ENCODE results near the gene CCNB1IP1. TPM values are rescaled to one million over a fixed set of nuclear protein-coding genes. Genes with fewer than 3 reads are reported as not detected.
"Not testable (repeated sequence)": the region's sequence is repeated elsewhere in the genome, so short reads cannot be mapped to it uniquely, and the experiment has no call there.

Gene CCNB1IP1
- total and polyA plus RNA-seq, 7 experiments from 2014 or later: 14.8 to 29.8 (median 26.4) TPM

DNA sequence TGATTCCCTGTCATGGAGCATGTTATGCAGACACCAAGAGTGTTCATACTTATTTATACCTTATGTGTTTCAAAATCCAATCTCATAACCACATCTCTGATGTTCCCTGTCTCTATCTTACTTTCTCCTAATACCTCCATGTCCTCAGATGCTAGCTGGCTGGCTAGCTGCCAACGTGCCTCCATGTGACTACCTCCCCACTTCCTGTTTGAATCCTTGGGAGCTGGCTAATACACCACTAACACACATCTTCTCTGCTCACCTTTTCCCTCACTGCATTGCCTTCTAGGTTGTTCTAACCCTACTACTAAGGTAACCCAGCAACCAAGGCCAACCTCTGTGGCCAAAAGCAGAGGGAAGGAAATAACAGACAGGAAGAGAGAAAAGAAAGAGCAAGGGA, 54.7 kb downstream of the CCNB1IP1 start:
- H3K4me1 Mint-ChIP-seq: peaks cover 14 to 41% (median 28%) of the 10 kb centered on the region in 7 donors
- ATAC-seq (no peak), DNase-seq (peak in 3 of 9 donors; percentile 3 to 7 (median 4))
- H3K36me3 Mint-ChIP-seq: peaks cover 25 to 78% (median 73%) of the 10 kb centered on the region in 5 donors
- Histone ChIP-seq H3K9me3 (ENCODE audit: control insufficient read depth in 2 of 3, low read length in 3 of 3) (peaks cover 0 to 9% (median 0%) of the 10 kb centered on the region in 3 experiments), H3K4me1 (ENCODE audit: control insufficient read depth in 2 of 2, insufficient read depth in 2 of 2, low read length in 2 of 2) (peaks cover 0 to 18% of the 10 kb centered on the region in 2 donors), H3K27ac (ENCODE audit: low read depth, low read length) (no peak overlapping the region), H3K36me3 (ENCODE audit: control insufficient read depth in 2 of 3, insufficient read depth in 3 of 3, low read length in 3 of 3) (no peaks in the 10 kb centered on the region), H3K27me3 (ENCODE audit: control insufficient read depth in 2 of 2, insufficient read depth in 2 of 2, low read length in 2 of 2) (no peaks in the 10 kb centered on the region), H3K4me3 (ENCODE audit: low read length) (no peak overlapping the region)
- POLR2A ChIA-PET: no interaction called here
- peaks cover 0 to 45% (median 21%) of the 10 kb centered on the region in 11 donors for H3K9me3 Mint-ChIP-seq
- CTCF ChIA-PET: no interaction called here
- peak overlapping the region in 6 of 9 donors; percentile 19 to 71 (median 51) for H3K27ac Mint-ChIP-seq
- intact Hi-C loops (cut with micrococcal nuclease): no loop called here
- no peaks in the 10 kb centered on the region for H3K27me3 Mint-ChIP-seq
- peak overlapping the region in 3 of 10 donors; percentile 33 to 53 (median 46) for H3K4me3 Mint-ChIP-seq

DNA sequence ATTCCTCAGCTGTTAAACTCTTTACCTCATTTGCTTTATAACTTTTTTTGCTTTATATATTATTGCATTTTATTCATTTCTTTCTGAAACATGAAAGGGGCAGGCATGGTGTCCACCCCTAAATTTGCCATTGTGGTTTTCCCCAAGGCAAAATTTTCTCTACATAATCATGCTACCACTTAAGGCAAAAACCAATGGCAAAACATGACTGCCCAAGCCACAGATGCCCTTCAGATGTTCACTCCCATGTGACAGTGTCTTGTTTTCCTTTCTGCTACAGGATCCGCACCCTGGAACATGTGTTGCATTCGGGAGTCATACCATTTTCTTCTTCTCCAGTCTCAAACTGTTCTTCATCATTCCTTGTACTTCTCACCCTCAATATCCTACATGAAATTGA, 55.7 kb downstream of the CCNB1IP1 start:
- Mint-ChIP-seq H3K36me3 (peaks cover 21 to 78% (median 67%) of the 10 kb centered on the region in 5 donors), H3K4me3 (no peak overlapping the region), H3K4me1 (peaks cover 14 to 37% (median 28%) of the 10 kb centered on the region in 7 donors), H3K27ac (peak overlapping the region in 1 of 9 donors; percentile 70), H3K9me3 (peaks cover 2 to 50% (median 26%) of the 10 kb centered on the region in 11 donors), H3K27me3 (no peaks in the 10 kb centered on the region)
- intact Hi-C loops (cut with micrococcal nuclease): no loop called here
- CTCF ChIA-PET: no interaction called here
- Histone ChIP-seq H3K27me3 (ENCODE audit: control insufficient read depth in 2 of 2, insufficient read depth in 2 of 2, low read length in 2 of 2) (no peaks in the 10 kb centered on the region), H3K36me3 (ENCODE audit: control insufficient read depth in 2 of 3, insufficient read depth in 3 of 3, low read length in 3 of 3) (no peaks in the 10 kb centered on the region), H3K4me3 (ENCODE audit: low read length) (no peak overlapping the region), H3K27ac (ENCODE audit: low read depth, low read length) (no peak overlapping the region), H3K9me3 (ENCODE audit: control insufficient read depth in 2 of 3, low read length in 3 of 3) (peaks cover 0 to 17% (median 0%) of the 10 kb centered on the region in 3 experiments), H3K4me1 (ENCODE audit: control insufficient read depth in 2 of 2, insufficient read depth in 2 of 2, low read length in 2 of 2) (peaks cover 0 to 18% of the 10 kb centered on the region in 2 donors)
- no peak for DNase-seq
- POLR2A ChIA-PET: no interaction called here
- no peak for ATAC-seq

DNA sequence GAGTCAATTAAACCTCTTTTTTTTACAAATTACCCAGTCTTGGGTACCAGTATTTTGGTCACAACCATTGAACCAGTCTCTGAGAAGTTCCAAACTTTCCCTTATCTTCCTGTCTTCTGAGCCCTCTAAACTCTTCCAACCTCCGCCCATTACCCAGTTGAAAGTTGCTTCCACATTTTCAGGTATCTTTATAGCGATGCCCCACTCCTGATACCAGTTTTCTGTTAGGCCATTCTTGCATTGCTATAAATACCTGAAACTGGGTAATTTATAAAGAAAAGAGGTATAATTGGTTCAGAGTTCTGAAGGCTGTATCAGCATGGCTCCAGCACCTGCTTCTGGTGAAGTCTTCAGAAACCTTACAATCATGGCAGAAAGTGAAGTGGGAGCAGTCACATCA, 59.0 kb downstream of the CCNB1IP1 start:
- intact Hi-C loops (cut with micrococcal nuclease): no loop called here
- H3K9me3 Mint-ChIP-seq: peaks cover 14 to 55% (median 37%) of the 10 kb centered on the region in 11 donors

DNA sequence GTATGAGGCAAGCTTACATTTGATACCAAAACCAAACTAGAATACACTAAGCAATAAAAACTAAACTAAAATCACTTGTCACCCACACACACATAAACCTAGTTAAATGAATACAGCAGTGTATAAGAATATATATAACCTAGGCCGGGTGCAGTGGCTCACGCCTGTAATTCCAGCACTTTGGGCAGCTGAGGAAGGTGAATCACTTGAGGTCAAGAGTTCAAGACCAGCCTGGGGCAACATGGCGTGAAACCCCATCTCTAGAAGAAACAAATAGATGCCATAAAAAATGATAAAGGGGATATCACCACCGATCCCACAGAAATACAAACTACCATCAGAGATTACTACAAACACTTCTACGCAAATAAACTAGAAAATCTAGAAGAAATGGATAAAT, 68.7 kb downstream of the CCNB1IP1 start:
- H3K27me3 Mint-ChIP-seq; H3K36me3 ChIP-seq (ENCODE audit: control insufficient read depth in 2 of 3, insufficient read depth in 3 of 3, low read length in 3 of 3); H3K27me3 ChIP-seq (ENCODE audit: control insufficient read depth in 2 of 2, insufficient read depth in 2 of 2, low read length in 2 of 2); POLR2A ChIA-PET; CTCF ChIA-PET; H3K4me3 ChIP-seq (ENCODE audit: low read length); H3K9me3 ChIP-seq (ENCODE audit: control insufficient read depth in 2 of 3, low read length in 3 of 3); H3K4me3 Mint-ChIP-seq; intact Hi-C loops (cut with micrococcal nuclease); DNase-seq; H3K27ac Mint-ChIP-seq; ATAC-seq; H3K27ac ChIP-seq (ENCODE audit: low read depth, low read length); H3K4me1 Mint-ChIP-seq; H3K9me3 Mint-ChIP-seq; H3K4me1 ChIP-seq (ENCODE audit: control insufficient read depth in 2 of 2, insufficient read depth in 2 of 2, low read length in 2 of 2): not testable (repeated sequence)
- peaks cover 0 to 36% (median 27%) of the 10 kb centered on the region in 5 donors for H3K36me3 Mint-ChIP-seq

More for the DNA sequence above, 59.0 kb downstream of the CCNB1IP1 start:
- Histone ChIP-seq H3K9me3 (ENCODE audit: control insufficient read depth in 2 of 3, low read length in 3 of 3) (peaks cover 0 to 30% (median 0%) of the 10 kb centered on the region in 3 experiments), H3K4me1 (ENCODE audit: control insufficient read depth in 2 of 2, insufficient read depth in 2 of 2, low read length in 2 of 2) (peaks cover 0 to 9% of the 10 kb centered on the region in 2 donors), H3K27ac (ENCODE audit: low read depth, low read length) (no peak overlapping the region), H3K4me3 (ENCODE audit: low read length) (no peak overlapping the region), H3K36me3 (ENCODE audit: control insufficient read depth in 2 of 3, insufficient read depth in 3 of 3, low read length in 3 of 3) (no peaks in the 10 kb centered on the region), H3K27me3 (ENCODE audit: control insufficient read depth in 2 of 2, insufficient read depth in 2 of 2, low read length in 2 of 2) (no peaks in the 10 kb centered on the region)
- H3K27me3 Mint-ChIP-seq: no peaks in the 10 kb centered on the region
- ChIA-PET CTCF (no interaction called here), POLR2A (no interaction called here)
- H3K36me3 Mint-ChIP-seq: peaks cover 21 to 71% (median 57%) of the 10 kb centered on the region in 5 donors
- ATAC-seq: no peak
- H3K4me1 Mint-ChIP-seq: peaks cover 6 to 12% (median 8%) of the 10 kb centered on the region in 7 donors
- no peak overlapping the region for H3K27ac Mint-ChIP-seq
- DNase-seq: no peak
- no peak overlapping the region for H3K4me3 Mint-ChIP-seq

DNA sequence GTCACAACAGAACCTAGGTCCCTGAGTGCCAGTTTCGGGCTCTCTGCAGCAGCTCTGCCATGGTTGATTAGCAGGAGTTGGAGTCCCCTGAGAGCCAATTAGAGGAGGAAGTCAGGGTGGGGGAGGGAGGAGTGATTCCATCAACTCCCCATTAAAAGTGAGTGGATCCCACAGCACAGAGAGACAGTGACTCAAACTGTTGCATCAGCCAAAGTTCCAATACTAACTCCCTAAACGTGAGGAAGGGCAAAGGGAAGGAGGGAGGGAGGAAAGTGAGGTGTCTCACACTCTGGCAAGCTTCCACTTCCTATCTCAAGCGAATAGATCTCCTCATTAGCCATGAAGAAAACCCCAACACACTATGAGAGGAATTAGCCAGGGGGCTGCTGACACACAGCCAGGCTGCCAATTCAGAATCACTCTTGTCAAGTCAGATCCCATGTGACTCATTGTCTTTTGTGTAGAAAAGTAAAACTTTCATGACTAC, 70.4 kb downstream of the CCNB1IP1 start:
- DNase-seq: no peak
- intact Hi-C loops (cut with micrococcal nuclease): no loop called here
- Histone ChIP-seq H3K27me3 (ENCODE audit: control insufficient read depth in 2 of 2, insufficient read depth in 2 of 2, low read length in 2 of 2) (no peaks in the 10 kb centered on the region), H3K36me3 (ENCODE audit: control insufficient read depth in 2 of 3, insufficient read depth in 3 of 3, low read length in 3 of 3) (no peaks in the 10 kb centered on the region), H3K9me3 (ENCODE audit: control insufficient read depth in 2 of 3, low read length in 3 of 3) (no peaks in the 10 kb centered on the region), H3K4me1 (ENCODE audit: control insufficient read depth in 2 of 2, insufficient read depth in 2 of 2, low read length in 2 of 2) (no peaks in the 10 kb centered on the region), H3K4me3 (ENCODE audit: low read length) (no peak overlapping the region), H3K27ac (ENCODE audit: low read depth, low read length) (no peak overlapping the region)
- Mint-ChIP-seq H3K27me3 (no peaks in the 10 kb centered on the region), H3K27ac (no peak overlapping the region), H3K36me3 (peaks cover 0 to 34% (median 26%) of the 10 kb centered on the region in 5 donors), H3K9me3 (peaks cover 0 to 1% (median 0%) of the 10 kb centered on the region in 11 donors), H3K4me1 (no peaks in the 10 kb centered on the region), H3K4me3 (no peak overlapping the region)
- POLR2A ChIA-PET: no interaction called here
- no peak for ATAC-seq
- CTCF ChIA-PET: no interaction called here

Other genes with a start within 250 kb of the CCNB1IP1 start
- gene OR4K17, start 222.5 kb downstream of the CCNB1IP1 start, total RNA-seq: not detected
- not detected for gene OR4K17, start 222.5 kb downstream of the CCNB1IP1 start, polyA plus RNA-seq
- not detected for gene OR4N5, start 194.5 kb downstream of the CCNB1IP1 start, total RNA-seq
- gene OR4N5, start 194.5 kb downstream of the CCNB1IP1 start, polyA plus RNA-seq: not detected
- gene OR11G2, start 142.4 kb downstream of the CCNB1IP1 start, total RNA-seq: not detected
- gene OR11G2, start 142.4 kb downstream of the CCNB1IP1 start, polyA plus RNA-seq: not detected
- gene OR11H6, start 109.6 kb downstream of the CCNB1IP1 start, total RNA-seq: not detected
- gene OR11H6, start 109.6 kb downstream of the CCNB1IP1 start, polyA plus RNA-seq: not detected
- gene OR11H7, start 104.3 kb downstream of the CCNB1IP1 start, total RNA-seq: not detected
- not detected for gene OR11H7, start 104.3 kb downstream of the CCNB1IP1 start, polyA plus RNA-seq
- gene OR11H4, start 94.0 kb downstream of the CCNB1IP1 start, total RNA-seq: not detected
- not detected for gene OR11H4, start 94.0 kb downstream of the CCNB1IP1 start, polyA plus RNA-seq
- gene TTC5, start 27.3 kb downstream of the CCNB1IP1 start, total RNA-seq: 10 to 100 TPM; 16.4 to 30.1 (median 20.3) TPM
- 10 to 100 TPM; 20.8 to 21.3 TPM for gene TTC5, start 27.3 kb downstream of the CCNB1IP1 start, polyA plus RNA-seq
- 10 to 100 TPM; 15.3 to 24.5 (median 21.3) TPM for gene PARP2, start 10.4 kb upstream of the CCNB1IP1 start, total RNA-seq
- gene PARP2, start 10.4 kb upstream of the CCNB1IP1 start, polyA plus RNA-seq: 10 to 100 TPM in 1 of 2 donors, 1 to 10 TPM in 1; 9.8 to 14.0 TPM
- 10 to 100 TPM; 23.5 to 56.0 (median 43.6) TPM for gene TEP1, start 80.2 kb upstream of the CCNB1IP1 start, total RNA-seq
- gene TEP1, start 80.2 kb upstream of the CCNB1IP1 start, polyA plus RNA-seq: 1 to 10 TPM in 1 of 2 donors, under 1 TPM in 1; 0.74 to 6.3 TPM
- gene KLHL33, start 102.9 kb upstream of the CCNB1IP1 start, total RNA-seq: under 1 TPM in 4 of 5 experiments, not detected in 1; 0.14 to 0.51 (median 0.23) TPM
- gene KLHL33, start 102.9 kb upstream of the CCNB1IP1 start, polyA plus RNA-seq: not detected
- gene OSGEP, start 121.5 kb upstream of the CCNB1IP1 start, total RNA-seq: 10 to 100 TPM; 54.2 to 77.2 (median 69.1) TPM
- gene OSGEP, start 121.5 kb upstream of the CCNB1IP1 start, polyA plus RNA-seq: 10 to 100 TPM; 30.8 to 42.9 TPM
- gene APEX1, start 121.9 kb upstream of the CCNB1IP1 start, total RNA-seq: 100 to 1,000 TPM in 4 of 5 experiments, 10 to 100 TPM in 1; 97.4 to 159 (median 129) TPM
- 100 to 1,000 TPM; 161 to 205 TPM for gene APEX1, start 121.9 kb upstream of the CCNB1IP1 start, polyA plus RNA-seq
- gene PIP4P1, start 128.2 kb upstream of the CCNB1IP1 start, total RNA-seq: 10 to 100 TPM; 34.9 to 87.1 (median 74.2) TPM
- 10 to 100 TPM; 20.7 to 38.5 TPM for gene PIP4P1, start 128.2 kb upstream of the CCNB1IP1 start, polyA plus RNA-seq
- 100 to 1,000 TPM in 2 of 5 experiments, 10 to 100 TPM in 3; 58.9 to 179 (median 83.0) TPM for gene PNP, start 136.1 kb upstream of the CCNB1IP1 start, total RNA-seq
- 10 to 100 TPM; 35.6 to 59.6 TPM for gene PNP, start 136.1 kb upstream of the CCNB1IP1 start, polyA plus RNA-seq
- 1 to 10 TPM in 1 of 5 experiments, under 1 TPM in 4; 0.63 to 1.1 (median 0.70) TPM for gene RNASE10, start 172.3 kb upstream of the CCNB1IP1 start, total RNA-seq
- not detected for gene RNASE10, start 172.3 kb upstream of the CCNB1IP1 start, polyA plus RNA-seq
- not detected for gene RNASE9, start 227.8 kb upstream of the CCNB1IP1 start, total RNA-seq
- gene RNASE9, start 227.8 kb upstream of the CCNB1IP1 start, polyA plus RNA-seq: not detected